H54 (cell line): ENCODE data around the gene HARS2.
"Not testable (repeated sequence)": the region's sequence is repeated elsewhere in the genome, so short reads cannot be mapped to it uniquely, and the experiment has no call there.

ENCODE experiments used
- DNase-seq: peaks from one replicate; pipeline ENCODE4 v3.0.0; 2011; ENCODE audit warnings: low spot score, mixed read lengths; ENCODE audit not compliant: insufficient read length
- FAIRE-seq: peaks from 3 replicates; lab custom pipeline; 2011; peaks lifted over from hg19 to GRCh38; lab: Jason Lieb, UNC
- POLR2A ChIP-seq: IDR thresholded peaks from 2 replicates; pipeline ENCODE4 v1.6.1; 2011; ENCODE audit warnings: low read depth, mild to moderate bottlenecking, low read length

HARS2 gene

DNA sequence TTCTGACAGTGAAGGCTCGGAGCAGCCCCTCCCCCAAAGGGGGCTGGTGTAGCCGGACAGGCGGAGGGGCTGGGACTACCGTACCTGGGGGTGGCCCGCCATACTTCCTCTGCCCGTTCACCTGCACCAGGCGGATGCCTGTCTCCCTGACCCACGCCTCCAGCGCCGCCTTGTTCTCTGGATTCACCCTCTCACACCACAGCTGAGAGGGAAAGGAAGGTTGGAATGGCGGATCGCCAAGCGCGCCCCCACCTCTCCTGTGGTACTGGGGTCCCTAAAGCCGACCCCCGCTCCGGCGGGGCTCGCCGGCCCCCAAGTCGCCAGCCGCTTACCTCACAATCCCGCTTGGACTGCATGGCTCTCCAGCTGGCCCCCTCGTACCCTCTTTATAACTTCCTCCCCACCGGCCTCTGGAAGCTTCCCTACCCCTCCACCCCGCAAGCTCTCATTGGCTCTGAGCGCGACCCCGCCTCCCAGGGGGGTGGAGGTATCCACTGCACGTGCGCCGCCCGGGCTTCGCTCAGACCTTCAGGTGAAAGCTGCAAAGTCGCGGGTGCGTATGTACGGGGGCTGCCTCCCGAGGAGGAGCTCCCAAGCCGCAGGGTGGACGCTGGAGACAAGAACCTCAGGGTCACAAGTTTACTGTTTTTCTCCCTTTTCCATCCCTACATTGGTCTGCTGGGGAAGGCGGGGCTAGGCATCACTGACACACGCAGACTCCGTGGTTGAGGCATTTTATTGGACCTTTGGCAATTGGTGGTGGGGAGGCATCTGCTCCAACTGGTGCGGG, 17.9 kb upstream of the HARS2 start, which contains the start of gene DND1:
Gene DND1 (minus strand): TSS at position 390 of the 790 bp plus-strand sequence. CDS start 34 bp downstream, at position 356.
- DNase-seq: no peak
- FAIRE-seq: no peak
- TF ChIP-seq POLR2A: no peak

DNA sequence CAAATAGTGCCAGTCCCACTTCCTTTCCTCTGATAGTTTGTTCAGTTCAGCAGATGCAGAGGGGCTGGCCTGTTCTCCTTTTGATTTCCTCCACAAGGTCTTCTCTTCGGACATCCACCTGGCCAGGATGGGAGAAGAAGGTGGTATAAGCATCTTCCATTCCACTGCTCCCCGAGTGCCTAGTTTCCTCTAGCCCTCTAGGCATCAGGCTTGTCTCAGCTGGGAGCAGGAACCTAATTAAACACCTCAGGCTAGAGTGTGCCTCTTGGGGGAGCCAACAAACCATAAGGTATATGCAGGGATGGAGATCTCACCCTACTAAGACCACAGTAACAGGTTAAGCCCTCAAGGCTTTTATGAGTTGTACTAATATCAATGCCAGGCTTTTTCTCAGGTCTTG, 17.0 kb upstream of the HARS2 start:
- no peak for DNase-seq
- FAIRE-seq: no peak

GRCh38 chr5:140674629-140675028, 16.6 kb upstream of the HARS2 start:
- FAIRE-seq (no peak), DNase-seq (no peak)
- no peak for TF ChIP-seq POLR2A

More for the DNA sequence above, 17.0 kb upstream of the HARS2 start:
- no peak for TF ChIP-seq POLR2A

DNA sequence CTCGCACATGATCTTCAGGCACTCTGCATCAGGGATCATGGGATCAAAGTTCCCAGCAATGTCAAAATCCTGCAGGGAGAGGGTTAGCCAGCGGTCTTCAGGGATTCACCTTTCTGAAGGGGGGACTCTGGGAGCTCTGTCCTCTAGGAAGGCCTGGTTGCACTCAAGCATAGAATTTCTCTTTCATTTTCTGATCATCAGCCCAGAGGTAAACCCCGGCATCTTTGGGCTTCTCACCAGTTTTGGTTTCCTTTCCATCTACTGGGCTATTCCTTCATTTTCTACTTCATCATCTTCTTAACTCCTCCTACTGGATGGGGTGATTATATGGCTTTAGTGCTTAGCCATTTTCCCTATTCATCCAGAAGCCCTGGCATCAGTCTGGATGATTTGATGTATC, 13.3 kb upstream of the HARS2 start:
- TF ChIP-seq POLR2A: no peak
- no peak for DNase-seq
- no peak for FAIRE-seq

DNA sequence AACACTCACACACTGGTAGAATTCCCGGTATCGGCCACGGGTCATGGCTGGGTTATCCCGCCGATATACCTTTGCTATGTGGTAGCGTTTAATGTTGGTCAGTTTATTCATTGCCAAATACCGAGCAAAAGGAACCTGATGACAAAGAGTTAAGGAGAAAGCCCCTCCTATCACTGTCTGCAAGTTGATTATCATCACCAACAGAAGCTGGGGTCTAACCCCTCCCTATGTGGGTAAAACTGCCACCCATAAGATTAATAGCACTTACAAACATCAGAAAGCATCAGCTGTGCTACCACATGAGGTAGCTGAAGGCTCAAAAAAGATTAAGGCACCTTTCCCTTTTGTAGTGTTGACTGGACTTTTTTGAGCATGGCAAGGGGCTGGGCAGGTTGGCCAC, 12.3 kb upstream of the HARS2 start:
- FAIRE-seq (no peak), DNase-seq (no peak)
- TF ChIP-seq POLR2A: no peak

DNA sequence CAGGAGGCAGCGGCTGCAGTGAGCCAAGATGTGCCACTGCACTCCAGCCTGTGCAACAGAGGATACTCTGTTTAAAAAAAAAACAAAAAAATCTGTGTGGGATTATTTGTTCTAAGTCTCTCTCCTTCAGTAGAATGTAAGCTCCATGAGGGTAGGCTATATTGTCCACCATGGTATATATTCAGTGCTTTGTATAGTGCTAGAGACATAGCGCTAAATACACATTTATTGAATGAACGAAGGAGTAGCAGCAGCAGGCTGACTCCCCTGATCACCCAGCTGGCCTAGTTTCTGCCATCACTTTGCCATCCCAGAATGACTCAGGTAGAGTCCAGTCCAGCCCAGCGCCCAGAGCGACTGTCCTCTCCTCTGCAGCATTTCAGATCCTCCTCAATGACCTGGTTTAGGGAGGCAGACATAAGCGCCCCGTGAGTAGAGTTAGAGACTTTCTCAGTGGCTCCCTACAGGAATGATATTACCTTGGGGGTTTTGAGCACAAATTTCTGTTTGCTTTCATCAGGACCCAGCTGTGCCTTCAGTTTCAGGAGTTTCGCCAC, 801 bp upstream of the HARS2 start:
- FAIRE-seq (no peak), DNase-seq (no peak)
- TF ChIP-seq POLR2A: no peak

GRCh38 chr5:140694276-140694675, 3.0 kb downstream of the HARS2 start:
- FAIRE-seq (no peak), DNase-seq (no peak)
- TF ChIP-seq POLR2A: no peak

GRCh38 chr5:140696891-140697492, 5.7 kb downstream of the HARS2 start:
- no peak for DNase-seq
- no peak for TF ChIP-seq POLR2A
- FAIRE-seq: no peak

- DNase-seq (peak; percentile 49), FAIRE-seq (peak; percentile 93)
- TF ChIP-seq POLR2A: peak; percentile 37; the same call in 1 of the 2 replicates
These were observed 9.2 kb downstream of the HARS2 start, which contains the start of gene ZMAT2 for GRCh38 chr5:140700177-140701144. Gene ZMAT2, plus strand, starts transcription at chr5:140700447. Its CDS starts 14 bp downstream, at chr5:140700461.

DNA sequence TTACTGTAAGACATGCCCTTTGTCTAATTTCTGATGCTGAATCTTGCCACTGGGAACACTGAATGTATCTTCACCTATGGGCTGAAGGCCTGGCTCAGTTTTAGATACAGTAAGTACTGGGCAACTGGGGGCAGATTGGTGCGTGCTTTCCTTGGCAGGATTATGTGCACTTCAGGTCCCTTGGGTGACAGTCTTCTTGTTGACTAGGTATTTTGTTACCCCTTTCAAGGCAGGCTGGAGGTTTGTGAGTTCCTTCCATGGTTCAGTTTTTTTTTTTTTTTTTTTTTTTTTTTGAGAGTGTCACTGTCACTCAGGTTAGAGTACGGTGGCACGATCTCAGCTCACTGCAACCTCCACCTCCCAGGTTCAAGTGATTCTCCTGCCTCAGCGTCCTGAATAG, 16.6 kb downstream of the HARS2 start:
- DNase-seq (no peak), FAIRE-seq (no peak)
- TF ChIP-seq POLR2A: no peak

DNA sequence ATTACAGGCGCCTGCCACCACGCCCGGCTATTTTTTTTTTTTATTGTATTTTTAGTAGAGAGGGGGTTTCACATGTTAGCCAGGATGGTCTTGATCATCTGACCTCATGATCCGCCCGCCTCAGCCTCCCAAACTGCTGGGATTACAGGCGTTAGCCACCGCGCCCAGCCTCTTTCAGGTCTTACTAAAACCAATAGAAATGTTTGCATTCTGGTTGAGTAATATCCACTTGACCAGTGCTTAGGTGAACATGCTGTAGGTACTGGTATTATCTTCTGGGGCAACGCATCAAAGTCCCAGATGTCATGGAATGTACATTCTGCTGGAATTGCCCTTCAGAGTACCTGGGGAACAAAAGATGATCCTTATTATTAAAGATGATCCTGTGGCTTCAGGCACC, 17.5 kb downstream of the HARS2 start:
- FAIRE-seq, DNase-seq: not testable (repeated sequence)

- FAIRE-seq (peak; percentile 91), DNase-seq (peak; percentile 39)
- no peak for TF ChIP-seq POLR2A
These were observed 19.8 kb downstream of the HARS2 start for GRCh38 chr5:140710899-140711552.

DNA sequence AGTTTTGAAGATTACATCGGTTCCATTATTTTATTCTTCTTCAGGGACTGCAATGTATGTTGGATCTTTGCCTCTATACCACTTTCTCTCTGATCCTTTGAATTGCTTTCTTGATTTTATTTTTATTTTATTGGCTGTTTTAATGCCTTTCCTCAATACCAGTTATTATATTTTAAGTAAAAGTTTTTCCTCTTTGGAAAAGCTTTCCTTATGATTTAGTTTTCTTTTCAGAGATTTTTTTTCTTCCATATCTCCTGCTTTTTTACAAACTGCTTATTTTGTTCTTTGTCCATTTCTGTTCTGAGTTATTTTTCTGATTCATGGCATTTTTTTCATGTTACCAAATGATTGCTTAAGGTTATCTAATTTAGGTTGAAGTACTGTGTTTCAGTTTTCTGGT, 20.5 kb downstream of the HARS2 start:
- FAIRE-seq (no peak), DNase-seq (no peak)
- TF ChIP-seq POLR2A: no peak
